HepG2 (cell line): ENCODE data around the gene BAZ1A. TPM values are rescaled to one million over a fixed set of nuclear protein-coding genes. Genes with fewer than 3 reads are reported as not detected.

Source experiments
- BCL6 ChIP-seq: IDR thresholded peaks from 2 replicates; pipeline ENCODE4 v1.6.1; 2016; ENCODE audit warnings: missing genetic modification reagents, missing compliant biosample characterization
- HMG20B ChIP-seq: conservative IDR thresholded peaks from 2 replicates; pipeline ENCODE4 v1.6.1; 2016; ENCODE audit warnings: missing genetic modification reagents, missing compliant biosample characterization
- ISX ChIP-seq: sonication (generic); formaldehyde crosslinking; conservative IDR thresholded peaks from 2 replicates; pipeline ENCODE4 v1.5.0; 2020; ENCODE audit warnings: missing genetic modification reagents
- MZF1 ChIP-seq: sonication (generic); formaldehyde crosslinking; IDR thresholded peaks from 2 replicates; pipeline ENCODE4 v1.8.1; 2023; ENCODE audit warnings: mild to moderate bottlenecking, missing genetic modification reagents, borderline replicate concordance
- PAF1 ChIP-seq: IDR thresholded peaks from 2 replicates; pipeline ENCODE4 v1.6.1; 2016; ENCODE audit warnings: missing genetic modification reagents, missing compliant biosample characterization
- PRMT3 ChIP-seq: sonication (generic); formaldehyde crosslinking; IDR thresholded peaks from 2 replicates; pipeline ENCODE4 v1.8.1; 2022; ENCODE audit warnings: low read depth, mild to moderate bottlenecking, moderate library complexity, missing genetic modification reagents, borderline replicate concordance
- PTBP1 ChIP-seq: fragments of 200-400 bp; formaldehyde crosslinking; IDR thresholded peaks from 2 replicates; pipeline ENCODE4 v1.6.1; 2018; ENCODE audit warnings: low read length, low read depth; ENCODE audit not compliant: poor library complexity, severe bottlenecking
- RBFOX2 ChIP-seq: fragments of 200-400 bp; formaldehyde crosslinking; IDR thresholded peaks from 2 replicates; pipeline ENCODE4 v1.6.1; 2017; ENCODE audit warnings: low read depth, mild to moderate bottlenecking, low read length
- SIN3A ChIP-seq: IDR thresholded peaks from 2 replicates; pipeline ENCODE4 v1.6.1; 2011; ENCODE audit warnings: low read depth, mild to moderate bottlenecking, control low read depth, low read length, borderline replicate concordance
- SIN3B ChIP-seq: fragments of 150-350 bp; IDR thresholded peaks from 2 replicates; pipeline ENCODE4 v1.6.1; 2014; ENCODE audit warnings: low read length
- SMARCE1 ChIP-seq: fragments of 450-650 bp; IDR thresholded peaks from 2 replicates; pipeline ENCODE4 v1.6.1; 2017; ENCODE audit warnings: borderline replicate concordance
- SP140L ChIP-seq: sonication (generic); formaldehyde crosslinking; IDR thresholded peaks from 2 replicates; pipeline ENCODE4 v1.4.0; 2020; ENCODE audit warnings: missing genetic modification reagents, borderline replicate concordance
- SRSF1 ChIP-seq: fragments of 200-400 bp; formaldehyde crosslinking; optimal IDR thresholded peaks from 2 replicates; pipeline ENCODE3; 2017; ENCODE audit warnings: mild to moderate bottlenecking, low read depth, low read length, moderate library complexity
- SRY ChIP-seq: sonication (generic); formaldehyde crosslinking; IDR thresholded peaks from 2 replicates; pipeline ENCODE4 v1.8.0; 2022; ENCODE audit warnings: mild to moderate bottlenecking, missing genetic modification reagents
- STAG1 ChIP-seq: sonication (generic); formaldehyde crosslinking; IDR thresholded peaks from 2 replicates; pipeline ENCODE4 v1.4.0; 2020; ENCODE audit warnings: missing genetic modification reagents
- TBP ChIP-seq: sonication (generic); formaldehyde crosslinking; IDR thresholded peaks from 2 replicates; pipeline ENCODE4 v1.5.0; 2020; ENCODE audit warnings: missing genetic modification reagents
- TCF7 ChIP-seq: sonication (generic); IDR thresholded peaks from 2 replicates; pipeline ENCODE4 v1.6.1; 2016; ENCODE audit warnings: antibody characterized with exemption, low read depth
- TP53 ChIP-seq: sonication (generic); formaldehyde crosslinking; conservative IDR thresholded peaks from 2 replicates; pipeline ENCODE4 v1.4.0; 2020; ENCODE audit warnings: missing genetic modification reagents
- ZBTB43 ChIP-seq: sonication (generic); formaldehyde crosslinking; conservative IDR thresholded peaks from 2 replicates; pipeline ENCODE4 v1.4.0; 2020; ENCODE audit warnings: missing genetic modification reagents
- ZBTB7A ChIP-seq: sonication (generic); formaldehyde crosslinking; IDR thresholded peaks from 2 replicates; pipeline ENCODE4 v1.8.0; 2022; ENCODE audit warnings: mild to moderate bottlenecking, missing genetic modification reagents
- ZNF44 ChIP-seq: sonication (generic); formaldehyde crosslinking; IDR thresholded peaks from 2 replicates; pipeline ENCODE4 v1.5.1; 2020; ENCODE audit warnings: mild to moderate bottlenecking, missing genetic modification reagents
- ZNF616 ChIP-seq: sonication (generic); formaldehyde crosslinking; IDR thresholded peaks from 2 replicates; pipeline ENCODE4 v1.5.0; 2020; ENCODE audit warnings: low read depth, mild to moderate bottlenecking, missing genetic modification reagents
- ZNF724P ChIP-seq: sonication (generic); formaldehyde crosslinking; IDR thresholded peaks from 2 replicates; pipeline ENCODE4 v1.8.0; 2022; ENCODE audit warnings: missing genetic modification reagents, borderline replicate concordance
- ZNF788 ChIP-seq: sonication (generic); formaldehyde crosslinking; IDR thresholded peaks from 2 replicates; pipeline ENCODE4 v1.5.0; 2020; ENCODE audit warnings: mild to moderate bottlenecking, missing genetic modification reagents, borderline replicate concordance
- ZNF841 ChIP-seq: sonication (generic); formaldehyde crosslinking; IDR thresholded peaks from 2 replicates; pipeline ENCODE4 v1.8.1; 2023; ENCODE audit warnings: missing genetic modification reagents, borderline replicate concordance
- polyA plus RNA-seq, 8 experiments: library from polyadenylated mRNA; depleted of rRNA in 3 of 8; stranded (reverse) in 7 of 8; unstranded in 1 of 8; fragments of >200 nt; fragmentation: Illumina TruSeq in 4 of 8; extraction: Trizol in 4 of 8; gene quantifications; 2 replicates each; pipeline versions ENCODE4 v1.2.1 to v1.2.3, GENCODE V29; 2011 to 2016; ENCODE audit warnings: low read depth in 4 of 8, missing spikeins in 1 of 8, mixed read lengths in 1 of 8; ENCODE audit not compliant: insufficient read depth in 1 of 8
- total RNA-seq, 5 experiments: library from RNA; depleted of rRNA; stranded (reverse); fragments of >200 nt; fragmentation: Illumina TruSeq; extraction: Trizol; gene quantifications; 2 replicates each; pipeline ENCODE4 v1.2.3, GENCODE V29; 2016; ENCODE audit warnings: low read depth in 1 of 5
- TF ChIP-seq, protein P1 (sequence below): IDR thresholded peaks from 2 replicates; pipeline ENCODE4 v1.6.1; 2016; ENCODE audit warnings: mild to moderate bottlenecking
- TF ChIP-seq, protein P2 (sequence below): sonication (generic); formaldehyde crosslinking; IDR thresholded peaks from 2 replicates; pipeline ENCODE4 v1.5.0; 2020; ENCODE audit warnings: mild to moderate bottlenecking, missing genetic modification reagents

BAZ1A gene
- total and polyA plus RNA-seq, 2 of the 13 experiments (the other 11 are each of a cell fraction or from before 2014, with no cell fraction given): 20.9 to 56.8 TPM

DNA sequence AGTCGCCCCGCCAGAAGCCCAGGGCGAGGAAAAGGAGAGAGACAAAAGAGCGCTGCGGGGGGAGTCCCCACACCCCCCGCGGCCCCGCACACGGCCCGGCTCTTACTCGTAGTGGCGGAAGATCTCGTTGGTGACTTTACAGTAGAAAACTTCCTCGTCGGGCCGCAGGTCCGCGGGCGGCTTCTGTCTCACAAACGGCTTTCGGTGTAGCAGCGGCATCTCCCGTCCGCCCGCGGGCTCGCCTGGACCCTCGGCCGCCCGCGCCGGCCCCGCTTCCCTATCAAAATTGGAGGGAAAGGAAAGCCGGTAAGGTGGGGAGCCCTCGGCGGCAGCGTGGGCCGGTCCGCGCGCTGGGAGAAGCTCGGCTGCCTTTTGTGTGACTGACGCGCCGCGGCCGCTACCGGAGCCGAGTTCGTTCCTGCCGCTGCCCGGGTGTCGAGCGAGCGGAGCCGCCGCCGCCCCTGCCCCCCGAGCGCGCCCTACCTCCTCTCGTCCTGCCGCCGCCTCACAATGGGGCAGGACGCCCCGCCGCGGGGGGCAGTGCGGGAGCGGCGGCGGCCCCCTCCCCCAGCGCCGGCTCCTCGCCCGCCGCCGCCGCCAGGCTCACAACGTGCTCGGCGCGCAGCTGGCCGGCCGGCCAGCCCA is 652 bp downstream of the BAZ1A start (continued):
- peak; percentile 65; the same call in 1 of the 2 replicates for TF ChIP-seq ZBTB43
- peak; percentile 89; the same call in 1 of the 2 replicates for TF ChIP-seq SRY
- peak; percentile 46; the same call in 1 of the 2 replicates for TF ChIP-seq ZNF616
- TF ChIP-seq ZNF788 (CRISPR knock-in tag): no peak
- TF ChIP-seq PTBP1: peak; percentile 91
- TF ChIP-seq ZBTB7A (CRISPR knock-in tag): peak; percentile 59
- TF ChIP-seq ZNF44 (CRISPR knock-in tag): no peak; the same call in 1 of the 2 replicates
- peak; percentile 27; the same call in 1 of the 2 replicates for TF ChIP-seq HMG20B
- peak; percentile 97 for TF ChIP-seq ISX (CRISPR knock-in tag)
- TF ChIP-seq, protein P1, sequence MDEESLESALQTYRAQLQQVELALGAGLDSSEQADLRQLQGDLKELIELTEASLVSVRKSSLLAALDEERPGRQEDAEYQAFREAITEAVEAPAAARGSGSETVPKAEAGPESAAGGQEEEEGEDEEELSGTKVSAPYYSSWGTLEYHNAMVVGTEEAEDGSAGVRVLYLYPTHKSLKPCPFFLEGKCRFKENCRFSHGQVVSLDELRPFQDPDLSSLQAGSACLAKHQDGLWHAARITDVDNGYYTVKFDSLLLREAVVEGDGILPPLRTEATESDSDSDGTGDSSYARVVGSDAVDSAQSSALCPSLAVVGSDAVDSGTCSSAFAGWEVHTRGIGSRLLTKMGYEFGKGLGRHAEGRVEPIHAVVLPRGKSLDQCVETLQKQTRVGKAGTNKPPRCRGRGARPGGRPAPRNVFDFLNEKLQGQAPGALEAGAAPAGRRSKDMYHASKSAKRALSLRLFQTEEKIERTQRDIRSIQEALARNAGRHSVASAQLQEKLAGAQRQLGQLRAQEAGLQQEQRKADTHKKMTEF (CRISPR knock-in tag): no peak
- peak; percentile 24; the same call in 1 of the 2 replicates for TF ChIP-seq ZNF841 (CRISPR knock-in tag)
- no peak for TF ChIP-seq PAF1 (CRISPR knock-in tag)
- 0 out of 2 replicates have a peak, but pooled peaks have one; percentile 3 for TF ChIP-seq ZNF724P (CRISPR knock-in tag)
- peak; percentile 28; the same call in 1 of the 2 replicates for TF ChIP-seq SIN3B
- TF ChIP-seq SIN3A: peak; percentile 52; the same call in 1 of the 2 replicates
- no peak for TF ChIP-seq PRMT3
- TF ChIP-seq TBP (CRISPR knock-in tag): no peak; the same call in 1 of the 2 replicates
- TF ChIP-seq SP140L (CRISPR knock-in tag): 0 out of 2 replicates have a peak, but pooled peaks have one; percentile 5
- peak; percentile 58 for TF ChIP-seq RBFOX2
- 0 out of 2 replicates have a peak, but pooled peaks have one; percentile 6 for TF ChIP-seq TCF7
- peak; percentile 74 for TF ChIP-seq BCL6 (CRISPR knock-in tag)
- no peak for TF ChIP-seq TP53 (CRISPR knock-in tag)
- TF ChIP-seq STAG1: peak; percentile 41
- TF ChIP-seq, protein P2, sequence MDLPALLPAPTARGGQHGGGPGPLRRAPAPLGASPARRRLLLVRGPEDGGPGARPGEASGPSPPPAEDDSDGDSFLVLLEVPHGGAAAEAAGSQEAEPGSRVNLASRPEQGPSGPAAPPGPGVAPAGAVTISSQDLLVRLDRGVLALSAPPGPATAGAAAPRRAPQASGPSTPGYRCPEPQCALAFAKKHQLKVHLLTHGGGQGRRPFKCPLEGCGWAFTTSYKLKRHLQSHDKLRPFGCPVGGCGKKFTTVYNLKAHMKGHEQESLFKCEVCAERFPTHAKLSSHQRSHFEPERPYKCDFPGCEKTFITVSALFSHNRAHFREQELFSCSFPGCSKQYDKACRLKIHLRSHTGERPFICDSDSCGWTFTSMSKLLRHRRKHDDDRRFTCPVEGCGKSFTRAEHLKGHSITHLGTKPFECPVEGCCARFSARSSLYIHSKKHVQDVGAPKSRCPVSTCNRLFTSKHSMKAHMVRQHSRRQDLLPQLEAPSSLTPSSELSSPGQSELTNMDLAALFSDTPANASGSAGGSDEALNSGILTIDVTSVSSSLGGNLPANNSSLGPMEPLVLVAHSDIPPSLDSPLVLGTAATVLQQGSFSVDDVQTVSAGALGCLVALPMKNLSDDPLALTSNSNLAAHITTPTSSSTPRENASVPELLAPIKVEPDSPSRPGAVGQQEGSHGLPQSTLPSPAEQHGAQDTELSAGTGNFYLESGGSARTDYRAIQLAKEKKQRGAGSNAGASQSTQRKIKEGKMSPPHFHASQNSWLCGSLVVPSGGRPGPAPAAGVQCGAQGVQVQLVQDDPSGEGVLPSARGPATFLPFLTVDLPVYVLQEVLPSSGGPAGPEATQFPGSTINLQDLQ (CRISPR knock-in tag): peak; percentile 30
- peak; percentile 92 for TF ChIP-seq SRSF1
- 0 out of 2 replicates have a peak, but pooled peaks have one; percentile 90 for TF ChIP-seq MZF1 (CRISPR knock-in tag)
- TF ChIP-seq SMARCE1: no peak
